GM23338 (cell line): ENCODE data around the gene ATXN7L2. TPM values are rescaled to one million over a fixed set of nuclear protein-coding genes. Genes with fewer than 3 reads are reported as not detected.

ENCODE experiments used
- ATAC-seq: fragments of 200-7000 bp; cut with Tn5 transposase; 3 replicates; pipeline ENCODE4 v1.9.1; 2020
- DNase-seq: peaks from one replicate; pipeline ENCODE4 v3.0.0-alpha.2; 2015; ENCODE audit warnings: low spot score
- H2AFZ ChIP-seq: fragments of 200-600 bp; sonication (generic); 2 replicates; pipeline ENCODE4 v1.8.0; 2016; ENCODE audit warnings: antibody characterized with exemption, mild to moderate bottlenecking, moderate library complexity
- H3F3A ChIP-seq: fragments of 200-600 bp; sonication (generic); replicated peaks from 2 replicates; pipeline ENCODE4 v1.8.0; 2017; ENCODE audit warnings: antibody characterized with exemption, mixed run types, low read depth
- H3K27ac ChIP-seq: fragments of 200-600 bp; sonication (generic); 2 replicates; pipeline ENCODE4 v1.6.1; 2016; ENCODE audit warnings: low read depth
- H3K27me3 ChIP-seq: fragments of 200-600 bp; sonication (generic); 2 replicates; pipeline ENCODE4 v1.8.0; 2016; ENCODE audit warnings: mild to moderate bottlenecking, mixed run types, moderate library complexity; ENCODE audit not compliant: insufficient read depth
- H3K36me3 ChIP-seq: fragments of 200-600 bp; sonication (generic); 2 replicates; pipeline ENCODE4 v1.8.0; 2016; ENCODE audit warnings: mild to moderate bottlenecking; ENCODE audit not compliant: insufficient read depth
- H3K4me1 ChIP-seq: fragments of 200-600 bp; sonication (generic); 2 replicates; pipeline ENCODE4 v1.8.0; 2016; ENCODE audit warnings: mild to moderate bottlenecking, moderate library complexity; ENCODE audit not compliant: insufficient read depth
- H3K4me2 ChIP-seq: fragments of 200-600 bp; sonication (generic); 2 replicates; pipeline ENCODE4 v1.7.1; 2017; ENCODE audit warnings: mixed run types
- H3K4me3 ChIP-seq: fragments of 200-600 bp; sonication (generic); 2 replicates; pipeline ENCODE4 v1.6.1; 2016; ENCODE audit warnings: mixed run types
- H3K79me2 ChIP-seq: fragments of 200-600 bp; sonication (generic); replicated peaks from 2 replicates; pipeline ENCODE4 v1.8.0; 2017; ENCODE audit warnings: mild to moderate bottlenecking; ENCODE audit not compliant: insufficient read depth
- H3K9me2 ChIP-seq: fragments of 200-600 bp; sonication (generic); 2 replicates; pipeline ENCODE4 v1.8.0; 2017; ENCODE audit not compliant: insufficient read depth
- H4K20me1 ChIP-seq: fragments of 200-600 bp; sonication (generic); replicated peaks from 2 replicates; pipeline ENCODE4 v1.8.0; 2017; ENCODE audit warnings: mild to moderate bottlenecking; ENCODE audit not compliant: insufficient read depth
- H3K27ac Mint-ChIP-seq: 2 replicates; pipeline ENCODE4 v1.8.0; 2020; ENCODE audit warnings: inconsistent platforms, mild to moderate bottlenecking, moderate library complexity, mixed read lengths
- H3K27me3 Mint-ChIP-seq: 3 replicates; pipeline ENCODE4 v1.8.0; 2022; ENCODE audit warnings: low read depth, mild to moderate bottlenecking, moderate library complexity, mixed read lengths, inconsistent platforms; ENCODE audit not compliant: insufficient read depth, poor library complexity
- H3K36me3 Mint-ChIP-seq: 3 replicates; pipeline ENCODE4 v1.8.0; 2021; ENCODE audit warnings: low read depth, mild to moderate bottlenecking, inconsistent platforms, moderate library complexity, mixed read lengths
- H3K4me1 Mint-ChIP-seq: 3 replicates; pipeline ENCODE4 v1.8.0; 2020; ENCODE audit warnings: mild to moderate bottlenecking, inconsistent platforms, mixed read lengths
- H3K4me3 Mint-ChIP-seq: 3 replicates; pipeline ENCODE4 v1.8.0; 2021; ENCODE audit warnings: moderate library complexity, mild to moderate bottlenecking, inconsistent platforms, mixed read lengths
- H3K9me3 Mint-ChIP-seq: 3 replicates; pipeline ENCODE4 v1.8.0; 2020; ENCODE audit warnings: moderate library complexity, mild to moderate bottlenecking, inconsistent platforms, mixed read lengths
- CREB1 ChIP-seq: fragments of 250-450 bp; sonication (Bioruptor Pico); IDR thresholded peaks from 2 replicates; pipeline ENCODE4 v1.5.0; 2020; ENCODE audit warnings: low read depth, mild to moderate bottlenecking, moderate library complexity
- CTCF ChIP-seq, 2 experiments: fragments of 200-600 bp in 1 of 2; sonication (generic) in 1 of 2; conservative IDR thresholded peaks; 2 replicates each; pipeline versions ENCODE4 v1.5.1 to v1.6.1; 2016 to 2017; ENCODE audit warnings: antibody characterized with exemption in 2 of 2, low read depth in 2 of 2, mild to moderate bottlenecking in 2 of 2, moderate library complexity in 1 of 2
- ETS1 ChIP-seq: IDR thresholded peaks from 2 replicates; pipeline ENCODE4 v1.6.1; 2016; ENCODE audit warnings: antibody characterized with exemption
- EZH2 ChIP-seq: fragments of 200-600 bp; sonication (generic); IDR thresholded peaks from one replicate; pipeline ENCODE4 v1.8.0; 2017; ENCODE audit warnings: antibody characterized with exemption, mild to moderate bottlenecking, low read depth; ENCODE audit not compliant: unreplicated experiment
- ZNF114 ChIP-seq: fragments of 250-450 bp; sonication (Bioruptor Pico); IDR thresholded peaks from 2 replicates; pipeline ENCODE4 v1.5.0; 2020; ENCODE audit warnings: mild to moderate bottlenecking, moderate library complexity
- ZNF331 ChIP-seq: fragments of 250-450 bp; sonication (Bioruptor Pico); IDR thresholded peaks from 2 replicates; pipeline ENCODE4 v1.5.0; 2020; ENCODE audit warnings: low read depth, mild to moderate bottlenecking, moderate library complexity
- polyA plus RNA-seq: library from polyadenylated mRNA; unstranded; fragments of >200 nt; fragmentation: Nextera tagmentation; extraction: Ambion mirVana; gene quantifications from 2 replicates; pipeline ENCODE4 v1.2.1, GENCODE V29; 2016
- total RNA-seq: library from RNA; depleted of rRNA; stranded (reverse); fragments of >200 nt; shearing (Covaris generic); gene quantifications from 2 replicates; pipeline ENCODE4 v1.2.3, GENCODE V29; 2014

Gene ATXN7L2
- total and polyA plus RNA-seq, 2 experiments from 2014 or later: 8.0 to 9.9 TPM

- no peak for TF ChIP-seq ZNF331 (CRISPR knock-in tag)
Observed at GRCh38 chr1:109434484-109434883, 49.2 kb upstream of the ATXN7L2 start (continued).

GRCh38 chr1:109438798-109439297 lies 44.9 kb upstream of the ATXN7L2 start:
- H3K4me1 Mint-ChIP-seq: no peaks in the 10 kb centered on the region
- Histone ChIP-seq H3K79me2 (no peaks in the 10 kb centered on the region), H3K4me2 (no peak overlapping the region), H3K9me2 (peaks cover 4% of the 10 kb centered on the region; the same call in 1 of the 2 replicates), H2AFZ (no peak overlapping the region), H3K36me3 (no peaks in the 10 kb centered on the region), H3K27ac (no peak overlapping the region), H3K4me3 (no peak overlapping the region), H3F3A (no peaks in the 10 kb centered on the region), H3K27me3 (no peaks in the 10 kb centered on the region), H4K20me1 (no peaks in the 10 kb centered on the region), H3K4me1 (no peaks in the 10 kb centered on the region; the same call in 1 of the 2 replicates)
- DNase-seq: no peak
- H3K9me3 Mint-ChIP-seq: peaks cover 11% of the 10 kb centered on the region
- TF ChIP-seq ZNF114 (CRISPR knock-in tag) (no peak), EZH2 (no peak), CTCF (conservative IDR thresholded peaks at IDR 0.05; ENCODE audit: low read depth in 2 of 2) (no peak), ZNF331 (CRISPR knock-in tag) (no peak)
- no peak overlapping the region for H3K27ac Mint-ChIP-seq
- ATAC-seq: no peak
- H3K4me3 Mint-ChIP-seq: no peak overlapping the region
- no peaks in the 10 kb centered on the region for H3K27me3 Mint-ChIP-seq
- H3K36me3 Mint-ChIP-seq: peaks cover 5% of the 10 kb centered on the region; the same call in 1 of the 3 replicates

- no peaks in the 10 kb centered on the region; the same call in 1 of the 2 replicates for H3K4me1 ChIP-seq
- H3K4me1 Mint-ChIP-seq: no peaks in the 10 kb centered on the region
- ATAC-seq (no peak), DNase-seq (no peak)
- no peaks in the 10 kb centered on the region for H3K36me3 Mint-ChIP-seq
- H3K4me3 ChIP-seq: no peak overlapping the region
- no peak overlapping the region for H3K27ac Mint-ChIP-seq
- no peak overlapping the region for H3K4me3 Mint-ChIP-seq
- H3K36me3 ChIP-seq: no peaks in the 10 kb centered on the region
- H3K79me2 ChIP-seq: no peaks in the 10 kb centered on the region
- H4K20me1 ChIP-seq: no peaks in the 10 kb centered on the region
- H3K27ac ChIP-seq: no peak overlapping the region
- peak overlapping the region; percentile 38; the same call in 1 of the 2 replicates for H2AFZ ChIP-seq
- peaks cover 4% of the 10 kb centered on the region; the same call in 1 of the 2 replicates for H3K9me2 ChIP-seq
- no peaks in the 10 kb centered on the region for H3F3A ChIP-seq
- no peaks in the 10 kb centered on the region for H3K27me3 Mint-ChIP-seq
- H3K4me2 ChIP-seq: no peak overlapping the region
- TF ChIP-seq CREB1 (CRISPR knock-in tag) (no peak), ETS1 (no peak)
- no peaks in the 10 kb centered on the region for H3K27me3 ChIP-seq
- H3K9me3 Mint-ChIP-seq: no peaks in the 10 kb centered on the region
Observed at GRCh38 chr1:109441069-109441468, 42.6 kb upstream of the ATXN7L2 start.
